HG02852 (cell line): ENCODE data around the gene CLDN15.
A peak's percentile ranks its signal among the peaks of the same experiment; 100 is the strongest.
"Not testable (repeated sequence)": the region's sequence is repeated elsewhere in the genome, so short reads cannot be mapped to it uniquely, and the experiment has no call there.

Source experiments
- ATAC-seq: cut with Tn5 transposase; IDR thresholded peaks from one replicate; pipeline ENCODE4 v1.9.1; 2021; ENCODE audit warnings: mild to moderate bottlenecking, moderate library complexity; ENCODE audit not compliant: unreplicated experiment

CLDN15 gene

GRCh38 chr7:101222275-101222830 lies 15.2 kb downstream of the CLDN15 start:
- ATAC-seq, result no peak

- no peak for ATAC-seq
Observed at GRCh38 chr7:101220295-101220694, 17.3 kb downstream of the CLDN15 start.

- ATAC-seq, result no peak
Observed at GRCh38 chr7:101218236-101219125, 19.1 kb downstream of the CLDN15 start.

GRCh38 chr7:101217388-101218235 lies 20.0 kb downstream of the CLDN15 start, which contains the start of the genes PLOD3 and ZNHIT1:
Gene PLOD3 (minus strand): TSS chr7:101217581. CDS start chr7:101217274, 307 bp downstream.
Gene ZNHIT1 (plus strand): TSS chr7:101218165. CDS start chr7:101218196, 31 bp downstream.
- peak; percentile 68 for ATAC-seq

- ATAC-seq, result peak; percentile 18
Observed at GRCh38 chr7:101216860-101217387, 20.7 kb downstream of the CLDN15 start.

GRCh38 chr7:101216001-101216859 lies 21.4 kb downstream of the CLDN15 start:
- ATAC-seq, result no peak

GRCh38 chr7:101212014-101212413 lies 25.6 kb downstream of the CLDN15 start:
- ATAC-seq, result no peak

- no peak for ATAC-seq
Observed at GRCh38 chr7:101211501-101211900, 26.1 kb downstream of the CLDN15 start.

- no peak for ATAC-seq
Observed at GRCh38 chr7:101210143-101210542, 27.5 kb downstream of the CLDN15 start.

GRCh38 chr7:101208794-101209193 lies 28.8 kb downstream of the CLDN15 start:
- ATAC-seq, result no peak

GRCh38 chr7:101207459-101207858 lies 30.1 kb downstream of the CLDN15 start:
- ATAC-seq, result no peak

- no peak for ATAC-seq
Observed at GRCh38 chr7:101206665-101207042, 30.9 kb downstream of the CLDN15 start.

- no peak for ATAC-seq
Observed at GRCh38 chr7:101205901-101206664, 31.5 kb downstream of the CLDN15 start.

GRCh38 chr7:101203740-101204738 lies 33.6 kb downstream of the CLDN15 start:
- ATAC-seq, result not testable (repeated sequence)

- no peak for ATAC-seq
Observed at GRCh38 chr7:101202603-101202918, 35.0 kb downstream of the CLDN15 start.

- ATAC-seq, result no peak
Observed at GRCh38 chr7:101201695-101202602, 35.7 kb downstream of the CLDN15 start.
